Middle frontal gyrus (tissue), 1 donor: ENCODE data around the gene LRFN3.
A peak's percentile ranks its signal among the peaks of the same experiment; 100 is the strongest.
"Not testable (repeated sequence)": the region's sequence is repeated elsewhere in the genome, so short reads cannot be mapped to it uniquely, and the experiment has no call there.

Experiments
- DNase-seq: peaks from one replicate; pipeline ENCODE4 v3.0.0-alpha.2; 2015; ENCODE audit warnings: low spot score; ENCODE audit errors: extremely low spot score

LRFN3 gene

DNA sequence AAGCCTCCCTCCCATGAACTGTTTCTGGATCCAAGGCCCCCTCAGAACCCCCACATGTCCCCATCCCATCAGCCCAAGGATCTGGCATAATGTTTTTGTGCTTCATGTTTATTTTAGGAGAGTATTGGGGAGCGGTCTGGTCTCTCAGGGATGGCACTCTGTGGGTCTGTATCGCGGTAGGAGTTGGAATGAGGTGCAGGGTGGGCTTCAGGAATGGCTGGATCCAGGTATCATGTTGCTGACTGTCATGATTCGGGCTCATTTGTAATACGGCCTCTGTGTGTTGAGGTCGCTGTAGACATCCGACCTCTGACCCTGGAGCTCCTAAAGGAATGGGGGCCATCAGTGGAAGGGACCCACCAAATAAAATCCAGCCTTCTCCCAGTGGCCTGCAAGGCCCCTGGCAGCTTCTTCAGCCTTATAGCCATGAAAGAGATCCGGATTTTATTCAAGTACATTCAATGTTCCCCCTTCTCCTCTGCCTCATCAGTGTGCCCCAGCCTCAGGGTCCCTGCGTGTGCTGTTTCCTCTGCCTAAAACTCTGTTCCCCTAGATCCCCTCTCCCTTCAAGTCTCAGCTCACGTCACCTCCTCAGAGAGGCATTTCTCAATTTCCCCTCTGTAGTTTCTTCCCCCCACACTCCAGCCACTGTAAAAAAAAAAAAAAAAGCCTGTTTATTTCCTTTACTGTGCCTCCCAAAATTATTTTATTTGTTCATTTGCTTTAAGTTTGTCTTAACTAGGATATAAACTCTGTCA is 31.7 kb upstream of the LRFN3 start:
- no peak for DNase-seq

- no peak for DNase-seq
Measured at GRCh38 chr19:35905178-35905727, 30.9 kb upstream of the LRFN3 start.

DNA sequence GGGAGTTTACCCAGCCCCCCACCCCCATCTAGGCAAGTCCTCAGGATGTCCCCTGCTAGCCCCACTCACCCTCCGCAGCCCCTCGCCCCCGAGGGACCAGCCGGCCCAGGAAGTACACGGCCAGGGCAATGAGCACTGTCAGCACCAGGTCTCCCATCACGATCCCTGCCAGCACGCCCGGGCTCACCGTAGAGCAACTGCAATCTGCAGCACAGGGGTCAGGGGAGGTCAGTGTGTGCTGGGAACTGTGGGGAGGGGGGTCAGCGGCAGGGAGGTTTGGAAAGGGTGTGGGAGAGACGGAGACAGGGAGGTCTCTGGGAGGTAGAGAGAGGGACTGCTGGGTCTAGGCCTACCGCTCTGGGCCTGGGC is 28.8 kb upstream of the LRFN3 start:
- no peak for DNase-seq

- DNase-seq: no peak
Measured at GRCh38 chr19:35908010-35908441, 28.1 kb upstream of the LRFN3 start, which contains the start of gene TYROBP. Gene TYROBP (minus strand): TSS chr19:35908295. CDS start chr19:35908228, 67 bp downstream.

GRCh38 chr19:35908973-35909683 is 27.0 kb upstream of the LRFN3 start:
- no peak for DNase-seq

DNA sequence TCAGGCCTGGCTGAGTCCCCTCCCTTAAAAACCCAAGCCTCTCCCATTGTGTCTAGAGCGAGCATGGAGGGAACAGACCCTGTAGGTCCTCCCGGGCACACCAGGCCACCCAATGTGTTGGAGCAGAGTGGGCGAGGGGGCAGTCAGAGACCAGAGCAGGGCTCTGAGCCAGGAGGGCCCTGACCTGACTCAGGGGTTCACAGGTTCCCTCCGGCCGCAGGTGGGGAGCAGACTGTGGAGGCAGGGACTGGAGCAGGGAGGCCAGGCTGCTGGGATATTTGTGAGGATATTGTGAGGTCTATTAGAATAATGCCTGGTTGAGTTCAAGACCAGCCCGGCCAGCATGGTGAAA is 26.5 kb upstream of the LRFN3 start:
- no peak for DNase-seq

DNA sequence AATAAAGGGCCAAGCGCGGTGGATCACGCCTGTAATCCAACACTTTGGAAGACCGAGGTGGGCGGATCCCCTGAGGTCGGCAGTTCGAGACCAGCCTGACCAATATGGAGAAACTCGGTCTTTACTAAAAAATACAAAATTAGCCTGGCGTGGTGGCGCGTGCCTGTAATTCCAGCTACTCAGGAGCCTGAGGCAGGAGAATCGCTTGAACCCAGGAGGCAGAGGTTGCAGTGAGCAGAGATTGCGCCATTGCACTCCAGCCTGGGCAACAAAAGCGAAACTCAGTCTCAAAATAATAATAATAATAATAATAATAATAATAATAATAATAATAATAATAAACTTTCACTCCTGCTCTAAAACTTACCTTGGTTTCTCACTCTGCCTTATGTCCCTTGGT is 25.8 kb upstream of the LRFN3 start:
- DNase-seq: not testable (repeated sequence)

- no peak for DNase-seq
Measured at GRCh38 chr19:35911173-35911572, 25.0 kb upstream of the LRFN3 start.

DNA sequence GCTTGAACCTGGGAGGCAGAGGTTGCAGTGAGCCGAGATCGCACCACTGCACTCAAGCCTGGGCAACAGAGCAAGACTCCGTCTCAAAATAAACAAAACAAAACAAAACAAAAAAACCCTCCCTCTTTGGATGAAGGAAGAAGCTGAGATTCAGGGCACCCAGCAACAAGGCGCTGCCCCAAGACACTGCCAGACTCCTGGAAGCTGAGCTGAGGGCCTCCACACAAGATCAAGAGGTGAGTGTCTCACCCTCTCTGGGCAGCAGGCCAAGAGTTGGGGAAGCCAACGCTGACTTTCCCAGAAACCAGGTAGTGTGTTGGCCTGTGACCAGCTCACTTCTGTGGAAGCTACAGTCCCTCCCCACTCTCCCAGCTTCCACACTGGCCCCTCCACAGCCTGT is 24.4 kb upstream of the LRFN3 start:
- no peak for DNase-seq

GRCh38 chr19:35913589-35913988 is 22.6 kb upstream of the LRFN3 start:
- DNase-seq: no peak

- no peak for DNase-seq
Measured at GRCh38 chr19:35915443-35915842, 20.7 kb upstream of the LRFN3 start.

GRCh38 chr19:35919306-35919705 is 16.9 kb upstream of the LRFN3 start:
- no peak for DNase-seq

- DNase-seq: no peak
Measured at GRCh38 chr19:35921012-35921411, 15.2 kb upstream of the LRFN3 start.

DNA sequence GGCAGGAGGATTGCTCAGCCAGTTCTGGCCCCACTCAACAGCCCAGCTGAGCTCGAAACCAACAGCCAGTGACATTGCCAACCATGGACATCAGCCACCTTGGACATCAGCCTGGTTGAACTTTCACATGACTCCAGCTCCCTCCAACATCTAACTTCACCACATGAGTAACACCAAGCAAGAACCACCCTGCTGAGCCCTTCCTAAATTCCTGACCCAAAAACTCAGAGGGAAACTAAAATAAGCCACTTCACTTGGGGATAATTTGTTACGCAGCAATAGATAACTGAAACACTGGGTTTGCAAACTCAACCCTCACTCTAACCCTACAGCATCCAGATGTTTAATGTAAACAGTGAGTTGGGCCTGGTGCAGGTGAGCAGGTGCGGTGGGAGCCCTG is 10.7 kb upstream of the LRFN3 start:
- no peak for DNase-seq

GRCh38 chr19:35928507-35928906 is 7.7 kb upstream of the LRFN3 start:
- DNase-seq: no peak

DNA sequence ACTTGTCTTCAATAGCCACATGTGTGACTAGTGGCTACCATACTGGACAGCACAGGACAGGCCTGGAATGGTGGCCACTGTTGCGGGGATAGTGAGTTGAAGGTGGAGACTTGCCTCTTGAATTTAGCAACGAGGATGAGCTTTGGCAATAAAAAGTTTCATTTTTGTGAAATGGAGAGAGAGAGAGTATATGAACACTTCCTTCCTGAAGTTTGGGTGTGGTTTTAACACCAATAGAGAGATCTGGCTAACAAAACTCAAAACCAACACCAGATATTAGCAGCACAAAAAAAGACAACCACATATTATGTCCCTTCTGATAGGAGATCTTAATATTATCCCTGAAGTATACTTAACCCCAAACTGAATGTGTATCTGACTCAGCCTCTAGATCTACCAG is 6.3 kb upstream of the LRFN3 start:
- DNase-seq: no peak

- DNase-seq: peak; percentile 97
Measured at GRCh38 chr19:35931161-35931873, 4.9 kb upstream of the LRFN3 start.

GRCh38 chr19:35931874-35932202 is 4.3 kb upstream of the LRFN3 start:
- DNase-seq: no peak

DNA sequence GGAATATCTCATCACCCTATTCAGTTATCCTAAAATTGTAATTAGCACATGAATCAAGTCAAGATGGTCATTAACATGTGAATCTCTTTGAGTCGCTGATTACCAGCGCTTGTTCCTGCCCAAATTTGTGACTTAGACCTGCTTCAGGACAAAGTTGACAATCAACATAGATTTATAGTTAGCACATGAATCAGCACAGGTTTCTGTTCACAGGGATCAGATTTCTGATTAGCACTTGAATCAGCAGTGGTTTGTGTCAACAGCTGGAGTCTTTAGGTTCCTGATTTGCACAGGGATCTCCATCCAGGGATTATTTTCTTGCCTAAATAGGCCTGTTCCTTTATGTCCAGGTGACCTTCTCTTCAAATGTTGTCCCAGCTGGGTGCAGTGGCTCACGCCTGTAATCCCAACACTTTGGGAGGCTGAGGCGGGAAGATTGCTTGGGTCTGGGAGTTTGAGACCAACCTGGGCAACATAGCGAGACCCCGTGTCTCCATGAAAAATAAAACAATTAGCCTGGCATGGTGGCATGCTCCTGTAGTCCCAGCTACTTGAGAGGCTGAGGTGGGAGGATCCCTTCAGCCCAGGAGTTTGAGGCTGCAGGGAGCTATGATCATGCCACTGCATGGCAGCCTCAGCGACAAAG is 3.8 kb upstream of the LRFN3 start:
- no peak for DNase-seq

DNA sequence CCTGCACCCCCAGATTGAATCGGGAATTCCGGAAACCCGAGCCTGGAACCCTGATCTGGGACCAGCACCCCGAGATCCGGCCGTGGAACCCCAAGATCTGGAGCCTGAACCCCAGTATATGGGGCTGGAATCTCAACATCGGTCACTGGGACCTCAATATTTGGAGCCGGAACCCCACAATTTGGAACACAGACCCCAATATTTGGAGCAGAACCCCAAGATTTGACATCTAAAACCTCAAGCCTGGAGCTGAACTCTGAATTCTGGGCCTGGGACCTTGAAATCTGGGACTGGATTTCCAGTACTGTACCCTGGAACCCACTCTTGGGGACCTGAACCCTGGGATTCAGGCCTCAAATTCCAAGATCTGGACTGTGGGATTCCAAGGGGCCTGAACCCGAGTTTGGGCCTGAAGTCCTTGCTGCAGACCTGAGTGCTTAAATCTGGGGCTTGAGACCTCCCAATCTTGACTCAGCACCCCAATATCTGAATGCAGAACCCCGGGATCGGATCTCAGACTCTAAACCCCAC is 629 bp downstream of the LRFN3 start:
- DNase-seq: no peak
